SK-N-SH treated with all-trans-retinoic acid at 6 μM for 48 hours (cell line): ENCODE measurements around the gene IFNA1.

ENCODE experiments used
- ATAC-seq: fragments of 200-7000 bp; cut with Tn5 transposase; 3 replicates; pipeline ENCODE4 v1.9.1; 2020; ENCODE audit warnings: mild to moderate bottlenecking, moderate library complexity
- ARNTL ChIP-seq: fragments of 450-650 bp; formaldehyde crosslinking; IDR thresholded peaks from 2 replicates; pipeline ENCODE4 v1.5.0; 2020; ENCODE audit warnings: low read depth, mild to moderate bottlenecking, moderate library complexity, borderline replicate concordance
- BACH2 ChIP-seq: fragments of 250-450 bp; sonication (Bioruptor Pico); IDR thresholded peaks from 2 replicates; pipeline ENCODE4 v1.9.0; 2021; ENCODE audit warnings: mild to moderate bottlenecking, borderline replicate concordance
- CREB5 ChIP-seq: fragments of 250-450 bp; sonication (Bioruptor Pico); IDR thresholded peaks from 2 replicates; pipeline ENCODE4 v1.5.1; 2020; ENCODE audit warnings: low read depth, mild to moderate bottlenecking, moderate library complexity
- CSDC2 ChIP-seq: fragments of 250-450 bp; sonication (Bioruptor Pico); IDR thresholded peaks from 2 replicates; pipeline ENCODE4 v1.5.0; 2020; ENCODE audit warnings: mild to moderate bottlenecking, moderate library complexity
- ESRRG ChIP-seq: fragments of 250-450 bp; sonication (Bioruptor Pico); IDR thresholded peaks from 2 replicates; pipeline ENCODE4 v1.6.1; 2021; ENCODE audit warnings: mild to moderate bottlenecking
- GLIS3 ChIP-seq: fragments of 250-450 bp; sonication (Bioruptor Pico); IDR thresholded peaks from 2 replicates; pipeline ENCODE4 v1.5.0; 2020; ENCODE audit warnings: mild to moderate bottlenecking, moderate library complexity
- ISL1 ChIP-seq: fragments of 250-450 bp; sonication (Bioruptor Pico); IDR thresholded peaks from 2 replicates; pipeline ENCODE4 v2.1.2; 2022; ENCODE audit warnings: mild to moderate bottlenecking, moderate library complexity
- OSR1 ChIP-seq: fragments of 250-450 bp; sonication (Bioruptor Pico); IDR thresholded peaks from 2 replicates; pipeline ENCODE4 v1.8.0; 2022; ENCODE audit warnings: moderate library complexity, mild to moderate bottlenecking, inconsistent platforms
- POU6F1 ChIP-seq: fragments of 250-450 bp; sonication (Bioruptor Pico); IDR thresholded peaks from 2 replicates; pipeline ENCODE4 v1.8.0; 2021; ENCODE audit warnings: low read depth, mild to moderate bottlenecking, moderate library complexity, borderline replicate concordance
- PPARA ChIP-seq: fragments of 250-450 bp; sonication (Bioruptor Pico); IDR thresholded peaks from 2 replicates; pipeline ENCODE4 v1.5.0; 2020; ENCODE audit warnings: mild to moderate bottlenecking, borderline replicate concordance
- RARB ChIP-seq: fragments of 250-450 bp; sonication (Bioruptor Pico); IDR thresholded peaks from 2 replicates; pipeline ENCODE4 v1.8.0; 2021; ENCODE audit warnings: mild to moderate bottlenecking, moderate library complexity
- SNAI2 ChIP-seq: fragments of 250-450 bp; sonication (Bioruptor Pico); IDR thresholded peaks from 2 replicates; pipeline ENCODE4 v1.5.0; 2020; ENCODE audit warnings: mild to moderate bottlenecking, moderate library complexity
- TCF4 ChIP-seq: fragments of 250-450 bp; sonication (Bioruptor Pico); IDR thresholded peaks from 2 replicates; pipeline ENCODE4 v1.8.0; 2021; ENCODE audit warnings: mild to moderate bottlenecking, moderate library complexity, borderline replicate concordance
- TOX ChIP-seq: fragments of 250-450 bp; sonication (Bioruptor Pico); IDR thresholded peaks from 2 replicates; pipeline ENCODE4 v1.8.0; 2021; ENCODE audit warnings: mild to moderate bottlenecking, moderate library complexity, borderline replicate concordance
- TSHZ2 ChIP-seq: fragments of 250-450 bp; sonication (Bioruptor Pico); IDR thresholded peaks from 2 replicates; pipeline ENCODE4 v1.5.0; 2020; ENCODE audit warnings: mild to moderate bottlenecking, moderate library complexity
- ZC3H10 ChIP-seq: fragments of 250-450 bp; sonication (Bioruptor Pico); IDR thresholded peaks from 2 replicates; pipeline ENCODE4 v1.5.1; 2021; ENCODE audit warnings: mild to moderate bottlenecking, moderate library complexity
- ZFP3 ChIP-seq: fragments of 250-450 bp; sonication (Bioruptor Pico); IDR thresholded peaks from 2 replicates; pipeline ENCODE4 v1.5.0; 2020; ENCODE audit warnings: mild to moderate bottlenecking, moderate library complexity
- ZFP30 ChIP-seq: fragments of 450-650 bp; formaldehyde crosslinking; IDR thresholded peaks from 2 replicates; pipeline ENCODE4 v1.5.0; 2022; ENCODE audit warnings: mild to moderate bottlenecking, moderate library complexity
- ZNF565 ChIP-seq: fragments of 450-650 bp; formaldehyde crosslinking; conservative IDR thresholded peaks from 2 replicates; pipeline ENCODE4 v1.5.0; 2020; ENCODE audit warnings: low read depth, mild to moderate bottlenecking, moderate library complexity
- ZNF70 ChIP-seq: fragments of 450-650 bp; formaldehyde crosslinking; IDR thresholded peaks from 2 replicates; pipeline ENCODE4 v1.5.0; 2020; ENCODE audit warnings: mild to moderate bottlenecking, moderate library complexity
- ZNF8 ChIP-seq: fragments of 450-650 bp; formaldehyde crosslinking; IDR thresholded peaks from 2 replicates; pipeline ENCODE4 v1.5.0; 2020; ENCODE audit warnings: mild to moderate bottlenecking, moderate library complexity
- TF ChIP-seq, protein P1 (sequence below): fragments of 250-450 bp; sonication (Bioruptor Pico); IDR thresholded peaks from 2 replicates; pipeline ENCODE4 v1.5.1; 2021; ENCODE audit warnings: mild to moderate bottlenecking, moderate library complexity

Gene IFNA1

GRCh38 chr9:21395778-21396717, 44.2 kb upstream of the IFNA1 start (continued):
- no peak for TF ChIP-seq CREB5
- no peak for TF ChIP-seq POU6F1 (CRISPR knock-in tag)
- no peak for TF ChIP-seq TOX (CRISPR knock-in tag)
- TF ChIP-seq PPARA (CRISPR knock-in tag): no peak

- TF ChIP-seq TCF4 (CRISPR knock-in tag): no peak
- no peak for TF ChIP-seq ISL1 (CRISPR knock-in tag)
- no peak for TF ChIP-seq ZNF565 (CRISPR knock-in tag)
- no peak for TF ChIP-seq ARNTL (CRISPR knock-in tag)
- no peak for TF ChIP-seq ZFP3 (CRISPR knock-in tag)
- TF ChIP-seq ZC3H10 (CRISPR knock-in tag): no peak
- TF ChIP-seq ZNF70 (CRISPR knock-in tag): no peak
- TF ChIP-seq ZNF8: no peak
- TF ChIP-seq GLIS3: no peak
These were observed 41.2 kb upstream of the IFNA1 start for GRCh38 chr9:21398955-21399489.

GRCh38 chr9:21399956-21400355, 40.3 kb upstream of the IFNA1 start:
- TF ChIP-seq ZFP3 (CRISPR knock-in tag): no peak
- no peak for TF ChIP-seq CREB5
- TF ChIP-seq, protein P1, sequence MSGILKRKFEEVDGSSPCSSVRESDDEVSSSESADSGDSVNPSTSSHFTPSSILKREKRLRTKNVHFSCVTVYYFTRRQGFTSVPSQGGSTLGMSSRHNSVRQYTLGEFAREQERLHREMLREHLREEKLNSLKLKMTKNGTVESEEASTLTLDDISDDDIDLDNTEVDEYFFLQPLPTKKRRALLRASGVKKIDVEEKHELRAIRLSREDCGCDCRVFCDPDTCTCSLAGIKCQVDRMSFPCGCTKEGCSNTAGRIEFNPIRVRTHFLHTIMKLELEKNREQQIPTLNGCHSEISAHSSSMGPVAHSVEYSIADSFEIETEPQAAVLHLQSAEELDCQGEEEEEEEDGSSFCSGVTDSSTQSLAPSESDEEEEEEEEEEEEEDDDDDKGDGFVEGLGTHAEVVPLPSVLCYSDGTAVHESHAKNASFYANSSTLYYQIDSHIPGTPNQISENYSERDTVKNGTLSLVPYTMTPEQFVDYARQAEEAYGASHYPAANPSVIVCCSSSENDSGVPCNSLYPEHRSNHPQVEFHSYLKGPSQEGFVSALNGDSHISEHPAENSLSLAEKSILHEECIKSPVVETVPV: no peak
- TF ChIP-seq RARB (CRISPR knock-in tag): no peak
- no peak for TF ChIP-seq ARNTL (CRISPR knock-in tag)
- TF ChIP-seq BACH2: no peak
- TF ChIP-seq ZNF565 (CRISPR knock-in tag): no peak
- no peak for TF ChIP-seq OSR1
- ATAC-seq: no peak

More at GRCh38 chr9:21398955-21399489, 41.2 kb upstream of the IFNA1 start:
- no peak for ATAC-seq

GRCh38 chr9:21402386-21403251, 37.6 kb upstream of the IFNA1 start:
- peak; percentile 58 for ATAC-seq
- TF ChIP-seq, protein P1: no peak
- TF ChIP-seq ESRRG (no peak), ZFP30 (no peak), PPARA (CRISPR knock-in tag) (no peak), RARB (CRISPR knock-in tag) (no peak), ZNF565 (CRISPR knock-in tag) (no peak), BACH2 (no peak), SNAI2 (CRISPR knock-in tag) (no peak), CSDC2 (CRISPR knock-in tag) (no peak), TSHZ2 (CRISPR knock-in tag) (no peak), ARNTL (CRISPR knock-in tag) (no peak)
